Right lobe of liver (tissue), 4 donors: Measurements from ENCODE around the gene GPS1.

Experiments used
- POLR2A ChIP-seq: fragments of 450-650 bp; IDR thresholded peaks from one replicate; pipeline ENCODE4 v1.6.1; 2017; ENCODE audit warnings: antibody characterized with exemption, mild to moderate bottlenecking
- TF ChIP-seq, protein P1 (sequence below), 4 donors: fragments of 200-600 bp in 3 of 4; fragments of 450-650 bp in 1 of 4; IDR thresholded peaks; one replicate each; pipeline versions ENCODE4 v1.5.1 to v1.8.0; 2016 to 2022; ENCODE audit warnings: antibody characterized with exemption in 4 of 4, mild to moderate bottlenecking in 2 of 4
- donor health status: DM: no; HTN: no; CAD: no.
- donor health status: DM: no; HTN: no; CAD: no.
- donor health status: DM: no; HTN: yes; CAD: no.

DNA sequence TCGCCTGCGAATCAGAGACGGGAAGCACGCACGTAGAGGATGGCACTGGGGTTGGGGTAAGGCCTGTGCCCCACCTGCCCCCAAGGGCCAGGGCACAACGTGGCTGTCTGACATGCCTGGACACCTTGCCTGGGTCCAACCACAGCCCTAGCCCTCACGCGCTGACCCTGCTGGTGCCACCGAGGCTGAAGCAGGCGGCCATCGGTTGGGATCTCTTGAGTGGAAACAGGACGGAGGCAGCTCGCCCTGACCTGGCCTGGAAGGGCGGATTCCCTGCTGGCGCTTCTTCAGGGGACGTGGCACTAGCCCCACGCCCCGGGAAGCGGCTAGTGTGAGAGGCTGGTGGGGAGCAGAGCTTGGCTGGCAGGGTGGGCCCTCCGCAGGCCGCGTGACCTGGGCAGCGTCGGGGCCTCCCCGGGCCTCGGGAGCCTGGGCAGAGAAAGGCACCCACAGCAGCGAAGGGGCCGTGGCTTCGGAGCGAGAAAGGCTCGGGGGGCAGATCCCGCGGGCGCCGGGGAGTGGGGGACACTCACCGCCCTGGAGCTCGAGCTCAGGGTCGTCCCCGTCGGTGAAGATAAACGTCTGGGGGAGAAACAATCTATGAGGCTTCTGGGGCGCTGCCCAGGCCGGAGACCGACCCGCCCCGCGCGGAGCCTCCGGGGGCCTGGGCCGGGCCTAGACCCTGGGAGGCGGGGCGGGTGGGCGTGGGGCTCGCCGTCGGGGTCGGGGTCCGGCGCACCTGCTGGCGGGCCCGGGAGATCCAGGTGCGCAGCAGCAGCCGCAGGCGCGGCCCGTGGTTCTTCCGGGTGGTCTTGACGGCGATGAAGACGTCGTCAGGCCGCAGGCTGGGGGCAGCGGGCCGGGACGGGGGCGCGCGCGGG, 697 bp upstream of the GPS1 start:
- TF ChIP-seq POLR2A = no peak
- TF ChIP-seq, protein P1, sequence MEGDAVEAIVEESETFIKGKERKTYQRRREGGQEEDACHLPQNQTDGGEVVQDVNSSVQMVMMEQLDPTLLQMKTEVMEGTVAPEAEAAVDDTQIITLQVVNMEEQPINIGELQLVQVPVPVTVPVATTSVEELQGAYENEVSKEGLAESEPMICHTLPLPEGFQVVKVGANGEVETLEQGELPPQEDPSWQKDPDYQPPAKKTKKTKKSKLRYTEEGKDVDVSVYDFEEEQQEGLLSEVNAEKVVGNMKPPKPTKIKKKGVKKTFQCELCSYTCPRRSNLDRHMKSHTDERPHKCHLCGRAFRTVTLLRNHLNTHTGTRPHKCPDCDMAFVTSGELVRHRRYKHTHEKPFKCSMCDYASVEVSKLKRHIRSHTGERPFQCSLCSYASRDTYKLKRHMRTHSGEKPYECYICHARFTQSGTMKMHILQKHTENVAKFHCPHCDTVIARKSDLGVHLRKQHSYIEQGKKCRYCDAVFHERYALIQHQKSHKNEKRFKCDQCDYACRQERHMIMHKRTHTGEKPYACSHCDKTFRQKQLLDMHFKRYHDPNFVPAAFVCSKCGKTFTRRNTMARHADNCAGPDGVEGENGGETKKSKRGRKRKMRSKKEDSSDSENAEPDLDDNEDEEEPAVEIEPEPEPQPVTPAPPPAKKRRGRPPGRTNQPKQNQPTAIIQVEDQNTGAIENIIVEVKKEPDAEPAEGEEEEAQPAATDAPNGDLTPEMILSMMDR (IDR thresholded peaks at IDR 0.05) = no peak
